Measurements from ENCODE around the gene MYF5. TPM values are rescaled to one million over a fixed set of nuclear protein-coding genes. Genes with fewer than 3 reads are reported as not detected.
A peak's percentile ranks its signal among the peaks of the same experiment; 100 is the strongest.

The MYF5 gene
- total RNA-seq, 1 donor from 2014 or later = not detected

- DNase-seq (ENCODE audit: extremely low spot score, unreplicated experiment) = no peak
- H3K4me3 Mint-ChIP-seq = no peak overlapping the region
- H3K36me3 Mint-ChIP-seq = no peaks in the 10 kb centered on the region
- H3K9me3 Mint-ChIP-seq = no peaks in the 10 kb centered on the region
- H3K4me1 Mint-ChIP-seq (ENCODE audit: unreplicated experiment) = no peaks in the 10 kb centered on the region
- TF ChIP-seq, protein P1, sequence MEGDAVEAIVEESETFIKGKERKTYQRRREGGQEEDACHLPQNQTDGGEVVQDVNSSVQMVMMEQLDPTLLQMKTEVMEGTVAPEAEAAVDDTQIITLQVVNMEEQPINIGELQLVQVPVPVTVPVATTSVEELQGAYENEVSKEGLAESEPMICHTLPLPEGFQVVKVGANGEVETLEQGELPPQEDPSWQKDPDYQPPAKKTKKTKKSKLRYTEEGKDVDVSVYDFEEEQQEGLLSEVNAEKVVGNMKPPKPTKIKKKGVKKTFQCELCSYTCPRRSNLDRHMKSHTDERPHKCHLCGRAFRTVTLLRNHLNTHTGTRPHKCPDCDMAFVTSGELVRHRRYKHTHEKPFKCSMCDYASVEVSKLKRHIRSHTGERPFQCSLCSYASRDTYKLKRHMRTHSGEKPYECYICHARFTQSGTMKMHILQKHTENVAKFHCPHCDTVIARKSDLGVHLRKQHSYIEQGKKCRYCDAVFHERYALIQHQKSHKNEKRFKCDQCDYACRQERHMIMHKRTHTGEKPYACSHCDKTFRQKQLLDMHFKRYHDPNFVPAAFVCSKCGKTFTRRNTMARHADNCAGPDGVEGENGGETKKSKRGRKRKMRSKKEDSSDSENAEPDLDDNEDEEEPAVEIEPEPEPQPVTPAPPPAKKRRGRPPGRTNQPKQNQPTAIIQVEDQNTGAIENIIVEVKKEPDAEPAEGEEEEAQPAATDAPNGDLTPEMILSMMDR (conservative IDR thresholded peaks at IDR 0.05) = no peak
- no peak overlapping the region for H3K27ac Mint-ChIP-seq
- H3K27me3 Mint-ChIP-seq = no peaks in the 10 kb centered on the region
These were observed 32.7 kb downstream of the MYF5 start for GRCh38 chr12:80749456-80749855.

DNA sequence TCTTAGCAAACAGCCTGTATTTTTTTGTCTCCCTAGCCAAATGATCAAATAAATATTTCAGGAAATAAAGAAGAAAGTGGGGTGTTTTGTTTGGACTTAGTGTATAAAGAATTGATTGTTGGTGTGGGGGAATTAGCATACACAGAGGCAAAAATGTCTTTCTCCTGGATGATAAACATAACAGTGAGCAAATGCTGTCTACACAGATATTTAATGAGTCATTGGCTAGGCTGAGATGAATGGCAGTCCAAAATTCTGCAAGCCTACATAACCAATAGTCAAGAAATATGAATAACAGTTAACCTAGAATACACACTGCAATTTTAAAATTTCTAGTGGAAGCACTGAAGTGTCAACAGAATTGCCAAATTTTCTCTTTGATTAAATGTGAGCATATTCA is 35.8 kb downstream of the MYF5 start:
- no peaks in the 10 kb centered on the region for H3K27me3 Mint-ChIP-seq

DNA sequence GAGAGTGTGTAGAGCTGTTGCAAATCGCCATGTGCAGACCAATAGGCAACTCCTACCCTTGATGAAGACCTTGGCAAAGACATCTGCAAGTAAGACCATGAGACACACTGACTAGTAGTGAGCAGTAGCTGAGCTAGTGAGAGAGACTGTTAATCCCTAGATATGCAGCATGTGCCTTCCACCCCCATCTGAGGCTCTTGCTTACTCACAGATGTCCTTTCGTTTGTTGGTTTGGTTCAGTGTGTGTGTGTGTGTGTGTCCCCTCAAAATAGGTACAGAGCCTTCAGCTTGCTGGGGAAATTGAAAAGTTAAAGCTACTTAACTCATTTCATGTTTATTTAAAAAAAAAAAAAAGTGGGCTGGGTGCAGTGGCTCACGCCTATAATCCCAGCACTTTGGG is 37.6 kb downstream of the MYF5 start:
- H3K9me3 Mint-ChIP-seq = no peaks in the 10 kb centered on the region
- no peak overlapping the region for H3K27ac Mint-ChIP-seq
- no peak for DNase-seq (ENCODE audit: extremely low spot score, unreplicated experiment)
- H3K36me3 Mint-ChIP-seq = no peaks in the 10 kb centered on the region
- H3K4me3 Mint-ChIP-seq = no peak overlapping the region
- no peaks in the 10 kb centered on the region for H3K27me3 Mint-ChIP-seq
- TF ChIP-seq, protein P1 (conservative IDR thresholded peaks at IDR 0.05) = no peak
- no peaks in the 10 kb centered on the region for H3K4me1 Mint-ChIP-seq (ENCODE audit: unreplicated experiment)

More for the DNA sequence above, 35.8 kb downstream of the MYF5 start:
- Mint-ChIP-seq H3K27ac (no peak overlapping the region), H3K9me3 (no peaks in the 10 kb centered on the region), H3K36me3 (no peaks in the 10 kb centered on the region), H3K4me3 (no peak overlapping the region), H3K4me1 (ENCODE audit: unreplicated experiment) (no peaks in the 10 kb centered on the region)
- TF ChIP-seq, protein P1 (conservative IDR thresholded peaks at IDR 0.05) = no peak
- no peak for DNase-seq (ENCODE audit: extremely low spot score, unreplicated experiment)

- Mint-ChIP-seq H3K27ac (no peak overlapping the region), H3K4me1 (ENCODE audit: unreplicated experiment) (peaks cover 3% of the 10 kb centered on the region), H3K27me3 (no peaks in the 10 kb centered on the region), H3K4me3 (no peak overlapping the region), H3K36me3 (no peaks in the 10 kb centered on the region), H3K9me3 (no peaks in the 10 kb centered on the region)
- no peak for DNase-seq (ENCODE audit: extremely low spot score, unreplicated experiment)
- TF ChIP-seq, protein P1 (conservative IDR thresholded peaks at IDR 0.05) = no peak
These were observed 40.2 kb downstream of the MYF5 start for GRCh38 chr12:80756875-80757274.

DNA sequence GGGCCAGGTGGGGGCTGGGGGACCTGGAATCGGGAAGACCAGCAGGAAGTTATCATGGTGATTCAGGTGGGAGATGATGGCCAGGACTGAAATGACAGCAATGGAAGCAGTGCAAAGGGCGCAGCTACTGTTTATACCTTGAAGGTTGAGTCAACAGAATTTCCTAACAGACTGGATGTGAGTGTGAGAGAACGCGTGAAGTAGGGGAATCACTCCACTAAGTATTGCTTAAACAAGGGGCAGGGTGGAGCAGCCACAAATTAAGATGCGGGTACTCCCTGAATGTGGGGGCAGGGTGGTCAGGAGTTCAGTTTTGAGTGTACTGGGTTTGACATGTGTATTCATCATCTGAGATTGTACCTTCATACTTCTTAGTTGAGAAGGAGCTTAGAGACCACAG is 45.1 kb downstream of the MYF5 start:
- H3K27ac Mint-ChIP-seq = no peak overlapping the region
- no peaks in the 10 kb centered on the region for H3K9me3 Mint-ChIP-seq
- no peaks in the 10 kb centered on the region for H3K36me3 Mint-ChIP-seq
- TF ChIP-seq, protein P1 (conservative IDR thresholded peaks at IDR 0.05) = no peak
- H3K27me3 Mint-ChIP-seq = no peaks in the 10 kb centered on the region
- DNase-seq (ENCODE audit: extremely low spot score, unreplicated experiment) = no peak
- H3K4me3 Mint-ChIP-seq = no peak overlapping the region
- peaks cover 5% of the 10 kb centered on the region for H3K4me1 Mint-ChIP-seq (ENCODE audit: unreplicated experiment)

DNA sequence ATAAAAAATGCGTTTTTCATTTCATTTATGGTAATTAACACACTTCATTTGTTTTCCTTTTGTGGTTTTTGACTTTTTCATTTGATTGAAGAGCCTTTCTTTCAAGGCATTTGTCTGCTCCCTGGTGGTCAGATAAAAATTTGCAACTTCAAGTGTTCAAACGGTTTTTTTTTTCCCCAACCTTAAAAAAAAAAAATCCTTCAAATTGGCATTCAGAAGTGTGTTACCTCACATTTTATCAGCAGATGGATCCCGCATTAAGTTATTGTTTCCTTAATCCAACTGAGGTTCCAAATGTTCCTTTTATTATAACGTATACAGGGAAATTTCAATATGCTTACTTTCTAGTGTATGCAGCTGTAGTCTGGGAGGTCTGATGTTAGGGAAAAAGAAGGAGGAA is 47.2 kb downstream of the MYF5 start:
- Mint-ChIP-seq H3K4me1 (ENCODE audit: unreplicated experiment) (peaks cover 5% of the 10 kb centered on the region), H3K27me3 (no peaks in the 10 kb centered on the region), H3K4me3 (no peak overlapping the region), H3K27ac (no peak overlapping the region), H3K36me3 (no peaks in the 10 kb centered on the region), H3K9me3 (no peaks in the 10 kb centered on the region)
- TF ChIP-seq, protein P1 (conservative IDR thresholded peaks at IDR 0.05) = peak; percentile 88
- no peak for DNase-seq (ENCODE audit: extremely low spot score, unreplicated experiment)
